ENCODE results near the gene FARSA. TPM values are rescaled to one million over a fixed set of nuclear protein-coding genes. Genes with fewer than 3 reads are reported as not detected.
"Not testable (repeated sequence)": the region's sequence is repeated elsewhere in the genome, so short reads cannot be mapped to it uniquely, and the experiment has no call there.

FARSA gene
- total and polyA plus RNA-seq, 2 experiments from 2014 or later: 81.9 to 133 TPM

DNA sequence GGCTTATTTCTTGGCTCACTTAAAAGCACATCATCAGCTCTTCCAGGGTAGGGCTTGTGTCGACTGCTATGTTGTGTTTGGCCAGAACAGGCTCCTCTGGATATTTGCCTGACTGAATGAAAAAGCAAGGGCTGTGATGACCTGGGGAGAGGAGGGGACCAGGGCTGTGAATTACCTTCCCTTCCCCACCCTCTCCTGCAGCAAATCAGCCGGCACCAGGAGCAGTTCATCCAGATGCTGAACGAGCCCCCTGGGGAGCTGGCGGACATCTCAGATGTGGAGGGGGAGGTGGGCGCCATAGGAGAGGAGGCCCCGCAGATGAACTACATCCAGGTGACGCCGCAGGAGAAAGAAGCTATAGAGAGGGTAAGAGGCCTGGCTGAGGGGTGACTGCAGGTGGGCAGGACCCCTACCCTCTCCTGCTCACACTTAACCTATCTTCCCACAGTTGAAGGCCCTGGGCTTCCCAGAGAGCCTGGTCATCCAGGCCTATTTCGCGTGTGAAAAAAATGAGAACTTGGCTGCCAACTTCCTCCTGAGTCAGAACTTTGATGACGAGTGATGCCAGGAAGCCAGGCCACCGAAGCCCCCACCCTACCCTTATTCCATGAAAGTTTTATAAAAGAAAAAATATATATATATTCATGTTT lies 19.1 kb upstream of the FARSA start:
- TF ChIP-seq CTCF (IDR thresholded peaks at IDR 0.05; ENCODE audit: low read depth, low read length): no peak
- no peaks in the 10 kb centered on the region for H3K27me3 ChIP-seq
- peaks cover 37% of the 10 kb centered on the region for H3K36me3 ChIP-seq
- no peak overlapping the region for H3K4me3 ChIP-seq
- peak overlapping the region; percentile 34 for H3K27ac ChIP-seq
- peak in 1 of 2 donors; percentile 77 for DNase-seq (ENCODE audit: low read depth in 1 of 2, low spot score in 1 of 2)
- no peaks in the 10 kb centered on the region for H3K9me3 ChIP-seq (ENCODE audit: low read depth)
- H3K4me1 ChIP-seq (ENCODE audit: low read depth): peaks cover 6% of the 10 kb centered on the region

- not testable (repeated sequence) for H3K27me3 ChIP-seq; H3K4me1 ChIP-seq (ENCODE audit: low read depth); H3K4me3 ChIP-seq; DNase-seq (ENCODE audit: low read depth in 1 of 2, low spot score in 1 of 2); H3K9me3 ChIP-seq (ENCODE audit: low read depth); H3K27ac ChIP-seq
- peaks cover 40% of the 10 kb centered on the region for H3K36me3 ChIP-seq
These were observed 18.5 kb upstream of the FARSA start for GRCh38 chr19:12952050-12952449.

GRCh38 chr19:12949363-12950283 lies 16.1 kb upstream of the FARSA start:
- TF ChIP-seq CTCF (IDR thresholded peaks at IDR 0.05; ENCODE audit: low read depth, low read length): no peak
- H3K27ac ChIP-seq: no peak overlapping the region
- DNase-seq (ENCODE audit: low read depth in 1 of 2, low spot score in 1 of 2): no peak
- no peaks in the 10 kb centered on the region for H3K27me3 ChIP-seq
- peaks cover 43% of the 10 kb centered on the region for H3K36me3 ChIP-seq
- peaks cover 4% of the 10 kb centered on the region for H3K4me1 ChIP-seq (ENCODE audit: low read depth)
- no peaks in the 10 kb centered on the region for H3K9me3 ChIP-seq (ENCODE audit: low read depth)
- H3K4me3 ChIP-seq: no peak overlapping the region

GRCh38 chr19:12948612-12949362 lies 15.3 kb upstream of the FARSA start:
- no peak overlapping the region for H3K27ac ChIP-seq
- no peaks in the 10 kb centered on the region for H3K27me3 ChIP-seq
- no peaks in the 10 kb centered on the region for H3K9me3 ChIP-seq (ENCODE audit: low read depth)
- no peak overlapping the region for H3K4me3 ChIP-seq
- peaks cover 47% of the 10 kb centered on the region for H3K36me3 ChIP-seq
- TF ChIP-seq CTCF (IDR thresholded peaks at IDR 0.05; ENCODE audit: low read depth, low read length): no peak
- no peak for DNase-seq (ENCODE audit: low read depth in 1 of 2, low spot score in 1 of 2)
- peaks cover 4% of the 10 kb centered on the region for H3K4me1 ChIP-seq (ENCODE audit: low read depth)

DNA sequence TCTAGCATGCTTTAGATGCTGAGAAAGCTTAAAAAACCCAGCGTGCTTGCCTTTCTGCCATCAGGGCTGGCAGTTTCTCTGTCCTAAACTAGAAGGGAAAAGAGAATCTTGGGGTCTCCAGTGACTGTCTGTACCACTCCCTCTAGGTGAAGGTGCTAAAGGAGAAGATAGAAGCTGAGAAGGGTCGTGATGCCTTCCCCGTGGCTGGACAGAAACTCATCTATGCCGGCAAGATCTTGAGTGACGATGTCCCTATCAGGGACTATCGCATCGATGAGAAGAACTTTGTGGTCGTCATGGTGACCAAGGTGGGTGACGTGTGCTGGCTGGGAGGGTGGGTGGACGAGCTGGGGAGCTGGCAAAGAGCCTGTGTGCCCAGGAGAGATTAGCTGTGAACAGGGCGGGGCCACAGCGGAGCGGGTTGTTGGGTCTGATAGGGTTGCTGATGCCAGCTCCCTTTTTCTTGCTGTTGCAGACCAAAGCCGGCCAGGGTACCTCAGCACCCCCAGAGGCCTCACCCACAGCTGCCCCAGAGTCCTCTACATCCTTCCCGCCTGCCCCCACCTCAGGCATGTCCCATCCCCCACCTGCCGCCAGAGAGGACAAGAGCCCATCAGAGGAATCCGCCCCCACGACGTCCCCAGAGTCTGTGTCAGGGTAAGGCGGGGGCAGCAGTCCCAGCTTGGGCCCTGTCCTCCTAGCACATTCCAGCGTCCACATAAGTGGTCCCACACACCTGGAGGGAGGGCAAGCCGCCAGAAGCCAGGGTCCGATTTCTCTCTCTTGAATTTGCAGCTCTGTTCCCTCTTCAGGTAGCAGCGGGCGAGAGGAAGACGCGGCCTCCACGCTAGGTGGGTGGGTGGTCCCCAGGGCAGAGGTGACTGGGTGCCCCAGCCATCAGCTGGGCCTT lies 14.4 kb upstream of the FARSA start:
- Histone ChIP-seq H3K4me1 (ENCODE audit: low read depth) (peaks cover 4% of the 10 kb centered on the region), H3K27me3 (no peaks in the 10 kb centered on the region), H3K4me3 (no peak overlapping the region), H3K36me3 (peaks cover 50% of the 10 kb centered on the region), H3K9me3 (ENCODE audit: low read depth) (no peaks in the 10 kb centered on the region), H3K27ac (no peak overlapping the region)
- no peak for DNase-seq (ENCODE audit: low read depth in 1 of 2, low spot score in 1 of 2)
- no peak for TF ChIP-seq CTCF (IDR thresholded peaks at IDR 0.05; ENCODE audit: low read depth, low read length)

All from cardiac muscle cell (in vitro differentiated cells and primary cell).